Spleen (tissue), 11 donors: ENCODE results near the gene KIF5C. TPM values are rescaled to one million over a fixed set of nuclear protein-coding genes. Genes with fewer than 3 reads are reported as not detected.

Experiments used
- DNase-seq: peaks from one replicate; pipeline ENCODE4 v3.0.0-alpha.2; 2020
- H3K27ac ChIP-seq, 8 donors: fragments of 200-600 bp; sonication (generic) in 7 of 8; 1 replicate in 4 of 8; 2 replicates in 4 of 8; pipeline versions ENCODE4 v1.5.0 to v1.8.0; 2016 to 2021; ENCODE audit warnings: inconsistent platforms in 4 of 8, mild to moderate bottlenecking in 4 of 8, moderate library complexity in 1 of 8
- H3K27me3 ChIP-seq, 7 donors: fragments of 200-600 bp; sonication (generic) in 6 of 7; replicated peaks in 1 of 7; 1 replicate in 4 of 7; 2 replicates in 3 of 7; pipeline versions ENCODE4 v1.5.0 to v1.8.0; 2016 to 2021; ENCODE audit warnings: inconsistent platforms in 3 of 7, mild to moderate bottlenecking in 1 of 7
- H3K36me3 ChIP-seq, 6 donors: fragments of 200-600 bp; sonication (generic) in 5 of 6; 1 replicate in 4 of 6; 2 replicates in 2 of 6; pipeline versions ENCODE4 v1.5.0 to v1.8.0; 2016 to 2021; ENCODE audit warnings: inconsistent platforms in 2 of 6
- H3K4me1 ChIP-seq, 6 donors: fragments of 200-600 bp; sonication (generic) in 5 of 6; 1 replicate in 3 of 6; 2 replicates in 3 of 6; pipeline versions ENCODE4 v1.5.0 to v1.8.0; 2016 to 2021; ENCODE audit warnings: inconsistent platforms in 3 of 6
- H3K4me3 ChIP-seq, 8 donors: fragments of 200-600 bp; sonication (generic) in 7 of 8; 1 replicate in 4 of 8; 2 replicates in 4 of 8; pipeline versions ENCODE4 v1.5.0 to v1.8.0; 2016 to 2021; ENCODE audit warnings: inconsistent platforms in 4 of 8, mild to moderate bottlenecking in 4 of 8, moderate library complexity in 2 of 8
- H3K9me3 ChIP-seq, 8 donors: fragments of 200-600 bp; sonication (generic) in 7 of 8; 1 replicate in 4 of 8; 2 replicates in 4 of 8; pipeline versions ENCODE4 v1.5.0 to v1.8.0; 2016 to 2021; ENCODE audit warnings: inconsistent platforms in 4 of 8
- CTCF ChIP-seq, 11 experiments: fragments of 200-600 bp in 7 of 11; fragments of 450-650 bp in 4 of 11; sonication (generic) in 4 of 11; IDR thresholded peaks in 8 of 11; conservative IDR thresholded peaks in 3 of 11; 1 replicate in 7 of 11; 2 replicates in 4 of 11; pipeline versions ENCODE4 v1.4.0 to v1.8.0; 2016 to 2021; ENCODE audit warnings: antibody characterized with exemption in 11 of 11, inconsistent platforms in 4 of 11, mild to moderate bottlenecking in 1 of 11
- POLR2A ChIP-seq, 3 donors: fragments of 450-650 bp; IDR thresholded peaks; one replicate each; pipeline ENCODE4 v1.5.1; 2017; ENCODE audit warnings: antibody characterized with exemption in 3 of 3, mild to moderate bottlenecking in 1 of 3
- POLR2AphosphoS5 ChIP-seq, 3 donors: sonication (generic); formaldehyde crosslinking; IDR thresholded peaks; one replicate each; pipeline ENCODE4 v1.5.1; 2017; ENCODE audit warnings: antibody characterized with exemption in 3 of 3
- WGBS, 5 donors: extraction: QIAGEN DNeasy Blood & Tissue Kit in 3 of 5; methylation state at CpG; one replicate each; pipeline versions ENCODE4 v1.1.5 to v1.1.7; 2013 to 2018; 5-methylcytosine and 5-hydroxymethylcytosine counted together
- intact Hi-C: fragments of 100-400 bp; cut with DNase I; formaldehyde crosslinking; loops from one replicate; pipeline ENCODE4 v1.15.0; 2023; ENCODE audit warnings: low total_unique reads
- polyA plus RNA-seq, 3 donors: library from polyadenylated mRNA; stranded (reverse); fragments of 200-250 nt; gene quantifications; one replicate each; pipeline ENCODE4 v1.2.1, GENCODE V29; 2013
- total RNA-seq, 7 donors: library from RNA; depleted of rRNA in 3 of 7; stranded (reverse); fragments of >200 nt in 3 of 7; fragmentation: NEBNext Ultra II Directional in 4 of 7; extraction: Animal tissue kit (Norgen Biotek cat#: 25700) in 4 of 7; gene quantifications; one replicate each; pipeline versions ENCODE4 v1.1.0 to v1.2.1, GENCODE V29; 2016 to 2021
- donor health status: healthy with polysubstance abuse.
- donor health status: DM: no; HTN: no; CAD: no; lungs with moderate emphysema.
- donor health status: DM: no; HTN: no; CAD: no.
- donor health status: Bipolar disorder and iron deficiency.
- donor health status: healthy.
- donor health status: DM: no; HTN: no; CAD: no.
- donor health status: DM: yes; HTN: yes; CAD: no.

Gene KIF5C
- total and polyA plus RNA-seq, 10 donors: 0.61 to 8.3 (median 4.3) TPM

GRCh38 chr2:148983896-148984295 lies 108.9 kb downstream of the KIF5C start:
- peaks cover 0 to 4% (median 0%) of the 10 kb centered on the region in 8 donors for H3K9me3 ChIP-seq
- intact Hi-C loops: no loop called here
- H3K4me1 ChIP-seq: peaks cover 0 to 4% (median 0%) of the 10 kb centered on the region in 6 donors
- H3K36me3 ChIP-seq: peaks cover 0 to 4% (median 0%) of the 10 kb centered on the region in 6 donors
- no peak for DNase-seq
- H3K4me3 ChIP-seq: no peak overlapping the region
- H3K27ac ChIP-seq: no peak overlapping the region
- TF ChIP-seq POLR2AphosphoS5 (IDR thresholded peaks at IDR 0.05) (no peak), POLR2A (IDR thresholded peaks at IDR 0.05) (no peak), CTCF (IDR thresholded peaks at IDR 0.05 in 8 of 11, conservative IDR thresholded peaks at IDR 0.05 in 3 of 11) (no peak)
- no peaks in the 10 kb centered on the region for H3K27me3 ChIP-seq

- DNase-seq: no peak
- intact Hi-C loops: no loop called here
- Histone ChIP-seq H3K27me3 (no peaks in the 10 kb centered on the region), H3K4me3 (no peak overlapping the region), H3K36me3 (peaks cover 0 to 4% (median 0%) of the 10 kb centered on the region in 6 donors), H3K9me3 (peaks cover 0 to 4% (median 0%) of the 10 kb centered on the region in 8 donors), H3K4me1 (peaks cover 0 to 4% (median 0%) of the 10 kb centered on the region in 6 donors), H3K27ac (no peak overlapping the region)
- TF ChIP-seq POLR2AphosphoS5 (IDR thresholded peaks at IDR 0.05): no peak
- TF ChIP-seq CTCF (IDR thresholded peaks at IDR 0.05 in 8 of 11, conservative IDR thresholded peaks at IDR 0.05 in 3 of 11): no peak
- no peak for TF ChIP-seq POLR2A (IDR thresholded peaks at IDR 0.05)
These were observed 109.4 kb downstream of the KIF5C start for GRCh38 chr2:148984449-148984848.

GRCh38 chr2:148987286-148987685 lies 112.3 kb downstream of the KIF5C start:
- no peak overlapping the region for H3K4me3 ChIP-seq
- peaks cover 0 to 6% (median 0%) of the 10 kb centered on the region in 6 donors for H3K4me1 ChIP-seq
- intact Hi-C loops: no loop called here
- H3K27ac ChIP-seq: no peak overlapping the region
- TF ChIP-seq POLR2AphosphoS5 (IDR thresholded peaks at IDR 0.05) (no peak), CTCF (IDR thresholded peaks at IDR 0.05 in 8 of 11, conservative IDR thresholded peaks at IDR 0.05 in 3 of 11) (no peak), POLR2A (IDR thresholded peaks at IDR 0.05) (no peak)
- no peak for DNase-seq
- peaks cover 0 to 4% (median 0%) of the 10 kb centered on the region in 8 donors for H3K9me3 ChIP-seq
- no peaks in the 10 kb centered on the region for H3K27me3 ChIP-seq
- 41 to 78% (median 52%) methylated on average over 6 of the region's 6 CpGs for WGBS, 5 donors
- peaks cover 0 to 5% (median 0%) of the 10 kb centered on the region in 6 donors for H3K36me3 ChIP-seq

- H3K27me3 ChIP-seq: no peaks in the 10 kb centered on the region
- peaks cover 0 to 6% (median 0%) of the 10 kb centered on the region in 6 donors for H3K4me1 ChIP-seq
- no peak overlapping the region for H3K4me3 ChIP-seq
- peaks cover 0 to 4% (median 0%) of the 10 kb centered on the region in 8 donors for H3K9me3 ChIP-seq
- no peak for TF ChIP-seq CTCF (IDR thresholded peaks at IDR 0.05 in 8 of 11, conservative IDR thresholded peaks at IDR 0.05 in 3 of 11)
- TF ChIP-seq POLR2AphosphoS5 (IDR thresholded peaks at IDR 0.05): no peak
- no peak for TF ChIP-seq POLR2A (IDR thresholded peaks at IDR 0.05)
- no peak overlapping the region for H3K27ac ChIP-seq
- 87 to 97% (median 91%) methylated on average over 1 of the region's 1 CpG for WGBS, 5 donors
- H3K36me3 ChIP-seq: peaks cover 0 to 5% (median 0%) of the 10 kb centered on the region in 6 donors
- intact Hi-C loops: no loop called here
- no peak for DNase-seq
These were observed 113.3 kb downstream of the KIF5C start for GRCh38 chr2:148988337-148988736.
